Measurements from ENCODE around the gene CDYL2. TPM values are rescaled to one million over a fixed set of nuclear protein-coding genes. Genes with fewer than 3 reads are reported as not detected.

Gene CDYL2
- total RNA-seq, 4 donors from 2014 or later, result 0.83 to 6.5 (median 3.6) TPM

GRCh38 chr16:80606221-80606766 is 198.1 kb downstream of the CDYL2 start:
- Histone ChIP-seq H3K27ac (replicated peaks in 1 of 4) (no peak overlapping the region), H3K36me3 (peaks cover 0 to 9% (median 3%) of the 10 kb centered on the region in 4 donors), H3K4me1 (no peaks in the 10 kb centered on the region), H3K9me3 (no peaks in the 10 kb centered on the region), H3K27me3 (no peaks in the 10 kb centered on the region), H3K4me3 (no peak overlapping the region)
- TF ChIP-seq POLR2AphosphoS5 (IDR thresholded peaks at IDR 0.05), result no peak
- TF ChIP-seq EP300 (IDR thresholded peaks at IDR 0.05), result no peak
- no peak for TF ChIP-seq CTCF (IDR thresholded peaks at IDR 0.05)
- no peak for TF ChIP-seq POLR2A (IDR thresholded peaks at IDR 0.05; ENCODE audit: low read depth)
- no peak for DNase-seq (ENCODE audit: extremely low spot score)
- WGBS, result 91% methylated on average over 4 of the region's 4 CpGs
- intact Hi-C loops (cut with DNase I), result no loop called here

GRCh38 chr16:80604600-80605355 is 199.6 kb downstream of the CDYL2 start:
- H3K4me3 ChIP-seq, result no peak overlapping the region
- peaks cover 0 to 9% (median 3%) of the 10 kb centered on the region in 4 donors for H3K36me3 ChIP-seq
- TF ChIP-seq EP300 (IDR thresholded peaks at IDR 0.05), result no peak
- no peak for TF ChIP-seq POLR2A (IDR thresholded peaks at IDR 0.05; ENCODE audit: low read depth)
- TF ChIP-seq POLR2AphosphoS5 (IDR thresholded peaks at IDR 0.05), result no peak
- no peak for TF ChIP-seq CTCF (IDR thresholded peaks at IDR 0.05)
- no peaks in the 10 kb centered on the region for H3K9me3 ChIP-seq
- intact Hi-C loops (cut with DNase I), result no loop called here
- H3K27me3 ChIP-seq, result no peaks in the 10 kb centered on the region
- H3K27ac ChIP-seq (replicated peaks in 1 of 4), result no peak overlapping the region
- WGBS, result 86% methylated on average over 8 of the region's 8 CpGs
- no peak for DNase-seq (ENCODE audit: extremely low spot score)
- H3K4me1 ChIP-seq, result no peaks in the 10 kb centered on the region

GRCh38 chr16:80602894-80603293 is 201.5 kb downstream of the CDYL2 start:
- peaks cover 0 to 9% (median 3%) of the 10 kb centered on the region in 4 donors for H3K36me3 ChIP-seq
- no peaks in the 10 kb centered on the region for H3K27me3 ChIP-seq
- DNase-seq (ENCODE audit: extremely low spot score), result no peak
- TF ChIP-seq EP300 (IDR thresholded peaks at IDR 0.05) (no peak), CTCF (IDR thresholded peaks at IDR 0.05) (no peak), POLR2A (IDR thresholded peaks at IDR 0.05; ENCODE audit: low read depth) (no peak), POLR2AphosphoS5 (IDR thresholded peaks at IDR 0.05) (no peak)
- no peak overlapping the region for H3K27ac ChIP-seq (replicated peaks in 1 of 4)
- no peaks in the 10 kb centered on the region for H3K9me3 ChIP-seq
- no peaks in the 10 kb centered on the region for H3K4me1 ChIP-seq
- H3K4me3 ChIP-seq, result no peak overlapping the region
- intact Hi-C loops (cut with DNase I), result no loop called here

GRCh38 chr16:80601182-80601581 is 203.2 kb downstream of the CDYL2 start:
- intact Hi-C loops (cut with DNase I), result no loop called here
- Histone ChIP-seq H3K9me3 (no peaks in the 10 kb centered on the region), H3K4me1 (no peaks in the 10 kb centered on the region), H3K27me3 (no peaks in the 10 kb centered on the region), H3K4me3 (no peak overlapping the region), H3K27ac (replicated peaks in 1 of 4) (no peak overlapping the region), H3K36me3 (peaks cover 0 to 9% (median 3%) of the 10 kb centered on the region in 4 donors)
- 95% methylated on average over 4 of the region's 4 CpGs for WGBS
- no peak for DNase-seq (ENCODE audit: extremely low spot score)
- TF ChIP-seq EP300 (IDR thresholded peaks at IDR 0.05) (no peak), POLR2A (IDR thresholded peaks at IDR 0.05; ENCODE audit: low read depth) (no peak), POLR2AphosphoS5 (IDR thresholded peaks at IDR 0.05) (no peak), CTCF (IDR thresholded peaks at IDR 0.05) (no peak)
